Large intestine (tissue), 3 donors: Measurements from ENCODE around the gene CARMIL3. TPM values are rescaled to one million over a fixed set of nuclear protein-coding genes. Genes with fewer than 3 reads are reported as not detected.
"Not testable (repeated sequence)": the region's sequence is repeated elsewhere in the genome, so short reads cannot be mapped to it uniquely, and the experiment has no call there.

Experiments
- DNase-seq, 2 donors: peaks; one replicate each; pipeline versions ENCODE4 v3.0.0 to v3.0.0-alpha.2; 2013
- H3K27ac ChIP-seq: one replicate; pipeline ENCODE4 v1.5.1; 2013; ENCODE audit warnings: low read length
- H3K27me3 ChIP-seq: 2 replicates; pipeline ENCODE4 v1.6.1; 2013; ENCODE audit warnings: low read length; ENCODE audit not compliant: control insufficient read depth, insufficient read depth
- H3K36me3 ChIP-seq: 2 replicates; pipeline ENCODE4 v1.6.1; 2013; ENCODE audit warnings: low read length; ENCODE audit not compliant: control insufficient read depth, insufficient read depth
- H3K4me1 ChIP-seq: one replicate; pipeline ENCODE4 v1.6.1; 2013; ENCODE audit warnings: low read length; ENCODE audit not compliant: control insufficient read depth, insufficient read depth
- H3K4me3 ChIP-seq: one replicate; pipeline ENCODE4 v1.5.1; 2013; ENCODE audit warnings: low read length
- H3K9me3 ChIP-seq: one replicate; pipeline ENCODE4 v1.6.1; 2013; ENCODE audit warnings: mild to moderate bottlenecking, low read depth, low read length, moderate library complexity; ENCODE audit not compliant: control insufficient read depth
- WGBS: methylation state at CpG from one replicate; pipeline ENCODE4 v1.1.5; 2013; ENCODE audit warnings: low lambda C conversion rate; ENCODE audit not compliant: insufficient coverage; 5-methylcytosine and 5-hydroxymethylcytosine counted together
- polyA plus RNA-seq: library from polyadenylated mRNA; unstranded; fragments of 120-200 nt; gene quantifications from one replicate; pipeline ENCODE4 v1.2.1, GENCODE V29; 2013

Gene CARMIL3
- polyA plus RNA-seq, 1 donor: 2.4 TPM

DNA sequence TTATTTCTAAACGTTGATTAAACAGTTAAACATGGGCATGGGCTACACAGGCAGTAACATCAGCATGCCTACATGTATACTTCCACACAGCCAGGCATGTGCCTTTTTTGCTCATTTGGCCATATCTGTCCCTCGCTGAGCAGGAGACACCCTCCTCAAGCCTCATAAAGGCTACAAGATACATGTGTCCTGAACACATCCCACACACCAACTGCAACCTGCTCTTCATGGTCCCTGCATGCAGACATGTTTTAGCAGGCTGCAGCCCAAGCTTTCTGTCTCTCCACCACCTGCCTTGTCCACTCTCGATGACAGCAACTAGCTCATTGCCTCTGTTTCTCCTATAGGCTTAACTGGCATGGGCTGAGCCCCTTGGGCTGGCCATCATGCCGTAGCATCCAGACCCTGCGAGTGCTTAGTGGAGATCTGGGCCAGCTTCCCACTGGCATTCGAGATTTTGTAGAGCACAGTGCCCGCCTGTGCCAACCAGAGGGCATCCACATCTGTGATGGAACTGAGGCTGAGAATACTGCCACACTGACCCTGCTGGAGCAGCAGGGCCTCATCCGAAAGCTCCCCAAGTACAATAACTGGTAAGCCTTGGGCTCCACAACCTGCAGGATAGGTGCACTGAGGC, 44.9 kb downstream of the CARMIL3 start:
- WGBS: no CpG with 5 or more reads among the region's 8 CpGs
- no peaks in the 10 kb centered on the region for H3K27me3 ChIP-seq
- no peaks in the 10 kb centered on the region for H3K9me3 ChIP-seq
- H3K4me1 ChIP-seq: peaks cover 38% of the 10 kb centered on the region
- DNase-seq: no peak
- H3K27ac ChIP-seq: peak overlapping the region; percentile 96
- H3K36me3 ChIP-seq: peaks cover 45% of the 10 kb centered on the region
- H3K4me3 ChIP-seq: no peak overlapping the region

DNA sequence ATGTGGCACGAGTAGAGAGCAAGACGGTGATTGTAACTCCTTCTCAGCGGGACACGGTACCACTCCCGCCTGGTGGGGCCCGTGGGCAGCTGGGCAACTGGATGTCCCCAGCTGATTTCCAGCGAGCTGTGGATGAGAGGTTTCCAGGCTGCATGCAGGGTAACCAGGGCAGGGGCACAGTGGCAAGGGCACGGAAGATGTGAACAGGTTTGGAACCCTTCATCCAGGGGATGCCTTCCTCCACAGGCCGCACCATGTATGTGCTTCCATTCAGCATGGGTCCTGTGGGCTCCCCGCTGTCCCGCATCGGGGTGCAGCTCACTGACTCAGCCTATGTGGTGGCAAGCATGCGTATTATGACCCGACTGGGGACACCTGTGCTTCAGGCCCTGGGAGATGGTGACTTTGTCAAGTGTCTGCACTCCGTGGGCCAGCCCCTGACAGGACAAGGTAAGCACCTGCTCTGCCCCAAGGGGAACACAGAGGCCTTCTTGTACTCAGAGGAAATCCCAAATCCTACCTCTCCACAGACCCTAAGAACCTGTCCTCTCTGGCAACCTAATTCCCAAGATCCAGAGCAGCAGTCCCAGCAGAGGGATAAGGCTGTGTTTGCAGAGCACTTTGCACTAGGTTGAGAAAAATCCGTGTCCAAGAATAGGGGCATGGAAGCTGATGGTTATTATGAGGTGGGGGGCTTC, 46.6 kb downstream of the CARMIL3 start:
- H3K4me1 ChIP-seq: peaks cover 20% of the 10 kb centered on the region
- no peak overlapping the region for H3K4me3 ChIP-seq
- H3K36me3 ChIP-seq: peaks cover 56% of the 10 kb centered on the region
- no peaks in the 10 kb centered on the region for H3K27me3 ChIP-seq
- WGBS: no CpG with 5 or more reads among the region's 16 CpGs
- DNase-seq: no peak
- no peak overlapping the region for H3K27ac ChIP-seq
- no peaks in the 10 kb centered on the region for H3K9me3 ChIP-seq

DNA sequence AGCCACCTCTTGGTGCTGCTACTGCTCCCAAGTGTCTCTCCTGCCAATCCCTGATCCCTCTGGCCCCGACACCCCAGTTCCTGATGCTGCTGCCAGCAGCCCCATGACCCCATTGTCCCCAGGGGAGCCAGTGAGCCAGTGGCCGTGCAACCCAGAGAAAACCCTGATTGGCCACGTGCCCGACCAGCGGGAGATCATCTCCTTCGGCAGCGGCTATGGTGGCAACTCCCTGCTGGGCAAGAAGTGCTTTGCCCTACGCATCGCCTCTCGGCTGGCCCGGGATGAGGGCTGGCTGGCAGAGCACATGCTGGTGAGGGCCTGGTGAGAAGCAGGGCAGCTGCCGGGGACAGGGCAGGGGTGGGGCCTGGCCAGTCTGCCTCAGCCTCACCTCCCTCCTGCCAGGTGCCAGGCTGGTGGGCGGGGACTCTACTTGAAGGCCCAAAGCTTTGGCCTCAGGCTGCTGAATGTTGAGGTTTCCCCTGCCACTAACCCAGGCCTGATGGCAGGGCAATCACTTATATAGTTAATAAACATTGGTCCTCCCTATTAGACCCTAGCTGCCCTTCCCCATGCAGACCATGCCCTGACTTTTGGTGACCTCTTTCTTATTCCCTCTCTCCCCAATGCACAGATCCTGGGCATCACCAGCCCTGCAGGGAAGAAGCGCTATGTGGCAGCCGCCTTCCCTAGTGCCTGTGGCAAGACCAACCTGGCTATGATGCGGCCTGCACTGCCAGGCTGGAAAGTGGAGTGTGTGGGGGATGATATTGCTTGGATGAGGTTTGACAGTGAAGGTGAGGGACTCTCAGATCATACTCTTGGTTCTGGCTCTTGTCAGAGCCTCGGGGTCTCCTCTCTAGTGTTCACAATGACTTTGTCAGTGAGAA, 47.4 kb downstream of the CARMIL3 start:
- DNase-seq: no peak
- peaks cover 64% of the 10 kb centered on the region for H3K36me3 ChIP-seq
- no peak overlapping the region for H3K27ac ChIP-seq
- H3K4me3 ChIP-seq: no peak overlapping the region
- no peaks in the 10 kb centered on the region for H3K9me3 ChIP-seq
- WGBS: no CpG with 5 or more reads among the region's 17 CpGs
- H3K27me3 ChIP-seq: no peaks in the 10 kb centered on the region
- peaks cover 16% of the 10 kb centered on the region for H3K4me1 ChIP-seq

DNA sequence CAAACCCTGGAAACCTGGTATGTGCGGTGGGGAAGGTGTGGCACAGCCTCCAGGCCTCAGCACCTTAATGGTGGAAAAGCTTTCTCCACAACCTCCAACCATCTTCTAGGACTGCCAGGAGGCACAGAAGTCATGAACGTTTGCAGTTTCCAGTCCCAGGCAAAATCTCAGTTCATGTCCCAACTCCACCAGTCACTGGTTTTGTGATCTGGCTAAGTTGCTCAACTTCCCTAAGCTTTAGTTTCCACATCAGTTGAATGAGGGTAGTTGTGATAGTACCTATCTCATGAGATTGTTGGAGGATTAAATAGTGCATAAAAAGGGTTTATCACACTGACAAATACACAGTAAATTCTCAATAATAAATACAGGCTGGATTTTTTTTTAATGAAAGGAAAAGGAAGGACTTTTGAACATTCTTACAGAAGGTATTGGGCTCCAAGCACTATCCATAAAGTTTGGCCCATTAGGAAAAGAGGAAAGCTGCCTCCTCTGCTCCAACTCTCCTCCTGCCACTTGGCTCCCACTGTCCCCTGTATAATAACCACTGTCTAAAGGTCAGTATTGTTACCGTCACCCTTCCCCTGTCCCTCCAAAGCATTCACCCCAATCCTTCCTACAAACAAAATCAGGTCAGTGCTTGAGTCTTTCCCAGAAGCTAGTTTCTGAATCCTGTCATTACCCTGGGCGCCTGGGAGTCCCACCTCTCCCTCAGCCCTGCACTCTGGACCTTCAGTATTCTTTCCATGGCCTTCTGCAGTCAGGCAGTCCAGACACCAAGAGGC, 48.6 kb downstream of the CARMIL3 start:
- 29% methylated on average over 1 of the region's 4 CpGs for WGBS
- DNase-seq: no peak
- H3K9me3 ChIP-seq: no peaks in the 10 kb centered on the region
- H3K36me3 ChIP-seq: peaks cover 67% of the 10 kb centered on the region
- H3K27me3 ChIP-seq: no peaks in the 10 kb centered on the region
- peaks cover 16% of the 10 kb centered on the region for H3K4me1 ChIP-seq
- no peak overlapping the region for H3K4me3 ChIP-seq
- no peak overlapping the region for H3K27ac ChIP-seq

DNA sequence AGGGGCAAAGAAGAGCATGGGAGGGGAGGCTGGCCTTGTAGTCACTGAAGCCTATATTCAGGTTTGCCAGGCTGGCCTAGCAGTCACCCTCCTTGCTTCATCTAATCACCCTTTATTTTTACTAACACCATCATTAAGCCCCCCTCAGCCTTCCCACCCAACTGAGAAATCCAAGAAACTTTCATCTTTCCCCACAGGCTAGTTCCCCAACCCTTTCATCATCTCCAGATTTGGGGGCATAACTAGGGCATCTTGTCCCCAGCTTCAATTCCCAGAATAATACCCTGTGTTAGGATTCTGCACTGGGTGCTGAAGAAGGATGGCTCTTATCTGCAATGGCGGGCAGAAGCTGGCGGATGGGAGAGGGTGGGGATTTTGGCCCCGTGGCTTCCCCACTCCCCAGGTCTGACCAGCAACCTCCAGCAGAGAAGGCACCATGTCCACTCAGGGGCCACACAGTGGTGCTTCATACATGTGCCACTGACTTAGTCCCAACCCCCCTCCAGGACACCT, 49.2 kb downstream of the CARMIL3 start:
- H3K9me3 ChIP-seq: no peaks in the 10 kb centered on the region
- no peak for DNase-seq
- no CpG with 5 or more reads among the region's 3 CpGs for WGBS
- H3K4me3 ChIP-seq: no peak overlapping the region
- H3K27ac ChIP-seq: no peak overlapping the region
- H3K36me3 ChIP-seq: peaks cover 67% of the 10 kb centered on the region
- H3K27me3 ChIP-seq: no peaks in the 10 kb centered on the region
- peaks cover 11% of the 10 kb centered on the region for H3K4me1 ChIP-seq

DNA sequence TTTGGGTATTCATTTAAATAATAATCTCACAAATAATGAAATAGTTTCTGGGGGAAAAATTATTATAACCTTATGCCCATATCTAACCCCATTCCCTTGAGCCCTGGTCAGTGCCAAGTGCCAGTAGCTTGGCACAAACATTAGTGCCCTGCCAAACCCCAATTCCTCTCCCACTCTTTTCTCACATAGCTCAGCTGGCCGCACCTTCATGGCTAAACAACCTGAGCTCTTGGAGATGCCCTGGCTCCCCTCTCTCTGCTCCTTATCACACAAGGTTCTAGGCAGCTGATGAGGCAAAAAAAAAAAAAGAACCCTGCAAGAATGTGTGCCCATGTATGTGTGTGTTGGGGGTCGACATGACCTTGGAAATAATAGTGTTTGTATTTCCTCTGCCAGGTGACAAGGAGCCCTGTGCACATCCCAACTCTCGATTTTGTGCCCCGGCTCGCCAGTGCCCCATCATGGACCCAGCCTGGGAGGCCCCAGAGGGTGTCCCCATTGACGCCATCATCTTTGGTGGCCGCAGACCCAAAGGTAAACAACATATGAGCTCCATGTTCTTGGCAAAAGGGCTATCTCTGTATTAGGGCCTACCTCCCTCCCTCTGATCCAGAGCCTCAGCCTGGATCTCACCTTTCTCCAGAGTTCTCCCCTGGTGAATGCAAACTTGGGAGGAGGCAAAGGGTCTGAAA, 50.7 kb downstream of the CARMIL3 start:
- Histone ChIP-seq H3K9me3 (no peaks in the 10 kb centered on the region), H3K27ac (no peak overlapping the region), H3K4me3 (no peak overlapping the region), H3K4me1 (no peaks in the 10 kb centered on the region), H3K36me3 (peaks cover 60% of the 10 kb centered on the region), H3K27me3 (no peaks in the 10 kb centered on the region)
- no peak for DNase-seq
- WGBS: no CpG with 5 or more reads among the region's 7 CpGs

DNA sequence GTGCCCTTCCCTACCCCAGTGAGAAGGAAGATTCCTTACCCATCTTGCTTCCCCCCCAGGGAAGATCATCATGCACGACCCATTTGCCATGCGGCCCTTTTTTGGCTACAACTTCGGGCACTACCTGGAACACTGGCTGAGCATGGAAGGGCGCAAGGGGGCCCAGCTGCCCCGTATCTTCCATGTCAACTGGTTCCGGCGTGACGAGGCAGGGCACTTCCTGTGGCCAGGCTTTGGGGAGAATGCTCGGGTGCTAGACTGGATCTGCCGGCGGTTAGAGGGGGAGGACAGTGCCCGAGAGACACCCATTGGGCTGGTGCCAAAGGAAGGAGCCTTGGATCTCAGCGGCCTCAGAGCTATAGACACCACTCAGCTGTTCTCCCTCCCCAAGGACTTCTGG, 51.6 kb downstream of the CARMIL3 start:
- Histone ChIP-seq H3K9me3 (no peaks in the 10 kb centered on the region), H3K36me3 (peaks cover 53% of the 10 kb centered on the region), H3K4me1 (no peaks in the 10 kb centered on the region), H3K27me3 (no peaks in the 10 kb centered on the region), H3K4me3 (no peak overlapping the region), H3K27ac (no peak overlapping the region)
- no peak for DNase-seq
- WGBS: no CpG with 5 or more reads among the region's 13 CpGs

DNA sequence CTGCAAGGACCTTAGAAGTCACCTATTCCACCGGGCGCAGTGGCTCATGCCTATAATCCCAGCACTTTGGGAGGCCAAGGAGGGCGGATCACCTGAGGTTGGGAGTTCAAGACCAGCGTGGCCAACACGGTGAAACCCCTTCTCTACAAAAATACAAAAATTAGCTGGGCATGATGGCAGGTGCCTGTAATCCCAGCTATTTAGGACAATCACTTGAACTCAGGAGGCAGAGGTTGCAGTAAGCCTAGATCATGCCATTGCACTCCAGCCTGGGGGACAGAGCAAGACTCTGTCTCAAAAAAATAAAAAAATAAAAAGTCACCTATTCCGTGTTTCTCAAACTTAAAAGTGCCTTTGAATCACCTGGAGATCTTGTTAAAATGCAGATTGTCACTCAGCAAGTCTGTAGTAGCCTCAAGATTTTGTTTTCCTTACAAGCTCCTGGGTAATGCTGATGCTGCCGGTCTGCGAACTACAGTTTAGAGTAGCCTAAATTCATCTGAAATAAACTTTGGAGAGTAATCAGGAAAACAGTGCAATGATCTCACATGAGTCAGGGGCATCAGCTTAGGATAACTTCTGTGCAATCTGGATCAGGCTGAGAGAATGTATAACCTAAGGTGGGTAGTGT, 53.9 kb downstream of the CARMIL3 start:
- H3K27ac ChIP-seq: peak overlapping the region; percentile 14
- H3K9me3 ChIP-seq, DNase-seq, H3K4me3 ChIP-seq, H3K27me3 ChIP-seq, H3K4me1 ChIP-seq: not testable (repeated sequence)
- peaks cover 30% of the 10 kb centered on the region for H3K36me3 ChIP-seq
- WGBS: 67% methylated on average over 1 of the region's 8 CpGs

DNA sequence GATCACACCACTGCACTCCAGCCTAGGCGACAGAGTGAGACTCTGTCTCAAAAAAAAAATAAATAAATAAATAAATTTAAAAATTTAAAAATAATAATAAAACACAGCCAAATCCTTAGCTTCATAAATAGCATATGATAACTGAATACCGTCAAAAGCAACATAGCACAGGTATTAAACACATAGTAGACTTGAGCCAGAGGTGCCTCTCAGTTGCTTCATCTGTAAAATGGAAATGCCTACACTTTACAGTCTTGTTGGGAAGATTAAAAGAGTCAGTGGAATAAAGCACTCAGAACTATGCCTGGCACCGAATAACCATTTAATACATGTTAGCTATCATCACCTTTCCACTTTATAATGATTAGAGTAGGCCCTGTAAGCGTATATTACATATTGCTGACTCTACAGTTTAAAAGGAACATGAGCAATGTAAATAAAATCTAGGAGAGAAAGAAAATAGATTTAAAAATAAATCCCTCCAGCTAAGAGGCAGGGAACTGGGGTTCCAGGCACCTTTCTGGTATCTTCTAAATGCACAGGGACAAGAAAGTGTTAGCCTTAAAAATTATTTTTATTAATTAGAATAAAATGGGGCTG, 55.0 kb downstream of the CARMIL3 start:
- H3K4me1 ChIP-seq: peaks cover 12% of the 10 kb centered on the region
- no CpG with 5 or more reads among the region's 4 CpGs for WGBS
- peaks cover 22% of the 10 kb centered on the region for H3K36me3 ChIP-seq
- H3K4me3 ChIP-seq: no peak overlapping the region
- H3K27me3 ChIP-seq: no peaks in the 10 kb centered on the region
- H3K27ac ChIP-seq: no peak overlapping the region
- no peak for DNase-seq
- H3K9me3 ChIP-seq: no peaks in the 10 kb centered on the region
